CD14-positive monocyte (primary cell): ENCODE measurements around the gene RTF2. TPM values are rescaled to one million over a fixed set of nuclear protein-coding genes. Genes with fewer than 3 reads are reported as not detected.

Experiments
- DNase-seq, 3 donors: peaks; one replicate each; pipeline ENCODE4 v3.0.0-alpha.2; 2011 to 2022
- H2AFZ ChIP-seq: 2 replicates; pipeline ENCODE4 v1.6.0; 2012; ENCODE audit warnings: mild to moderate bottlenecking, low read depth, low read length, inconsistent platforms; ENCODE audit not compliant: insufficient read depth, poor library complexity, severe bottlenecking
- H3K27ac ChIP-seq, 2 donors: 1 replicate in 1 of 2; 2 replicates in 1 of 2; pipeline ENCODE4 v1.5.1; 2012 to 2013; ENCODE audit warnings: low read length in 2 of 2, control low read depth in 1 of 2, inconsistent platforms in 1 of 2, low read depth in 1 of 2, mild to moderate bottlenecking in 1 of 2
- H3K27me3 ChIP-seq, 2 donors: one replicate each; pipeline versions ENCODE4 v1.6.0 to v1.6.1; 2011 to 2013; ENCODE audit warnings: low read length in 2 of 2; ENCODE audit not compliant: control insufficient read depth in 2 of 2, insufficient read depth in 2 of 2
- H3K36me3 ChIP-seq, 2 donors: replicated peaks in 1 of 2; 1 replicate in 1 of 2; 2 replicates in 1 of 2; pipeline versions ENCODE4 v1.5.1 to v1.6.1; 2012 to 2013; ENCODE audit warnings: low read length in 2 of 2, control low read depth in 1 of 2, inconsistent platforms in 1 of 2, mild to moderate bottlenecking in 1 of 2; ENCODE audit not compliant: insufficient read depth in 2 of 2, control insufficient read depth in 1 of 2
- H3K4me1 ChIP-seq, 2 donors: 1 replicate in 1 of 2; 2 replicates in 1 of 2; pipeline versions ENCODE4 v1.5.1 to v1.6.1; 2012 to 2013; ENCODE audit warnings: low read length in 2 of 2, control low read depth in 1 of 2, inconsistent platforms in 1 of 2, mild to moderate bottlenecking in 1 of 2, moderate library complexity in 1 of 2; ENCODE audit not compliant: insufficient read depth in 2 of 2, control insufficient read depth in 1 of 2
- H3K4me2 ChIP-seq: replicated peaks from 2 replicates; pipeline ENCODE3; 2012; ENCODE audit warnings: low read length, moderate library complexity, mild to moderate bottlenecking; ENCODE audit not compliant: poor library complexity, severe bottlenecking; ENCODE audit errors: extremely low read depth
- H3K4me3 ChIP-seq, 3 experiments: fragments of 200-600 bp in 1 of 3; sonication (generic) in 1 of 3; replicated peaks in 1 of 3; 1 replicate in 2 of 3; 2 replicates in 1 of 3; pipeline ENCODE4 v1.5.1; 2011 to 2013; ENCODE audit warnings: low read length in 3 of 3, mild to moderate bottlenecking in 3 of 3, control low read depth in 2 of 3, low read depth in 2 of 3, inconsistent platforms in 1 of 3, moderate library complexity in 1 of 3
- H3K79me2 ChIP-seq: 2 replicates; pipeline ENCODE4 v1.6.0; 2012; ENCODE audit warnings: mild to moderate bottlenecking, control low read depth, inconsistent platforms, low read length, moderate library complexity; ENCODE audit not compliant: insufficient read depth
- H3K9ac ChIP-seq: 2 replicates; pipeline ENCODE4 v1.6.0; 2017; ENCODE audit warnings: low read length, mild to moderate bottlenecking; ENCODE audit not compliant: insufficient read depth, poor library complexity, severe bottlenecking
- H3K9me3 ChIP-seq, 2 donors: replicated peaks in 1 of 2; 1 replicate in 1 of 2; 2 replicates in 1 of 2; pipeline versions ENCODE4 v1.5.1 to v1.6.1; 2012 to 2013; ENCODE audit warnings: low read length in 2 of 2, control low read depth in 1 of 2; ENCODE audit not compliant: control insufficient read depth in 1 of 2, insufficient read depth in 1 of 2
- H4K20me1 ChIP-seq: 2 replicates; pipeline ENCODE4 v1.6.0; 2012; ENCODE audit warnings: mild to moderate bottlenecking, low read length, control low read depth, moderate library complexity; ENCODE audit not compliant: insufficient read depth
- H3K27ac Mint-ChIP-seq, 7 donors: one replicate each; pipeline ENCODE4 v1.8.0; 2020; ENCODE audit warnings: mild to moderate bottlenecking in 7 of 7, mixed read lengths in 7 of 7, moderate library complexity in 6 of 7, inconsistent platforms in 2 of 7
- H3K27me3 Mint-ChIP-seq, 3 donors: one replicate each; pipeline ENCODE4 v1.8.0; 2021 to 2022; ENCODE audit warnings: low read depth in 3 of 3, mild to moderate bottlenecking in 3 of 3, mixed read lengths in 3 of 3, moderate library complexity in 3 of 3, inconsistent platforms in 1 of 3
- H3K36me3 Mint-ChIP-seq, 2 donors: one replicate each; pipeline ENCODE4 v1.8.0; 2020; ENCODE audit warnings: mixed read lengths in 2 of 2, inconsistent platforms in 1 of 2, mild to moderate bottlenecking in 1 of 2
- H3K4me1 Mint-ChIP-seq: one replicate; pipeline ENCODE4 v1.8.0; 2020; ENCODE audit warnings: mild to moderate bottlenecking, mixed read lengths
- H3K4me3 Mint-ChIP-seq, 2 donors: one replicate each; pipeline ENCODE4 v1.8.0; 2020; ENCODE audit warnings: mild to moderate bottlenecking in 2 of 2, mixed read lengths in 2 of 2, moderate library complexity in 1 of 2
- H3K9me3 Mint-ChIP-seq, 7 donors: one replicate each; pipeline ENCODE4 v1.8.0; 2020 to 2022; ENCODE audit warnings: mixed read lengths in 7 of 7, mild to moderate bottlenecking in 6 of 7, moderate library complexity in 6 of 7, inconsistent platforms in 2 of 7
- WGBS: methylation state at CpG from one replicate; pipeline ENCODE4 v1.1.5; 2013; ENCODE audit warnings: missing lambda C conversion rate; ENCODE audit not compliant: insufficient coverage; 5-methylcytosine and 5-hydroxymethylcytosine counted together
- intact Hi-C, 2 donors: fragments of 100-400 bp; cut with micrococcal nuclease; formaldehyde crosslinking; loops; one replicate each; pipeline versions ENCODE4 v1.15.0 to v1.15.1; 2023
- polyA plus RNA-seq, 3 donors: library from polyadenylated mRNA; depleted of rRNA in 1 of 3; unstranded in 2 of 3; stranded (reverse) in 1 of 3; fragments of 300-500 nt in 2 of 3; fragments of >200 nt in 1 of 3; fragmentation: Illumina TruSeq in 2 of 3; gene quantifications; 1 replicate in 2 of 3; 2 replicates in 1 of 3; pipeline ENCODE4 v1.2.3, GENCODE V29; 2012 to 2021
- TF ChIP-seq, protein P1 (sequence below): fragments of 200-600 bp; IDR thresholded peaks from one replicate; pipeline ENCODE4 v1.8.0; 2022; ENCODE audit warnings: antibody characterized with exemption, mild to moderate bottlenecking

RTF2 gene
- polyA plus RNA-seq, 3 donors, result 74.3 to 163 (median 148) TPM

DNA sequence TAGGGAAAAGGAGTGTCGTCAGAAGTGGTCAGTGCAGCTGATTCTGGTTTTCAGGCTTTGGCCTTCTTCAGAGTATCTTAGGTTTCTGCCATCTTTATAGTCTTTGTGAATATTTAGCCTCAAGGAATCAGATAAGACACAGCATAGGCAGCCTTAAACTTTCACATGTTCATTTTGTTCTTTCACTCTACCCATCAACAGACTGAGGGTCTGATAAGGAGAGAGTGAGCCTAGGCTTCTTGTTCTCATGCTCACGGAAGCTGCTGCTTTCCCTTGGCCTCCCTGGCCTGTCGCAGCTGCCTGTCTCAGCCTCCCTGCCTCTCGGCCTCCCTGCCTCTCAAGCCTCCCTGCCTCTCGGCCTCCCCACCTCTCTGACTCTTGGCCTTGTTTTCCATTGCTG lies 20.1 kb downstream of the RTF2 start:
- intact Hi-C loops, result no loop called here
- no peak overlapping the region for H3K4me3 Mint-ChIP-seq
- H3K27ac ChIP-seq, result no peak overlapping the region
- H3K4me3 ChIP-seq, result no peak overlapping the region
- H4K20me1 ChIP-seq, result peaks cover 58% of the 10 kb centered on the region
- H3K36me3 Mint-ChIP-seq, result peaks cover 85 to 93% of the 10 kb centered on the region in 2 donors
- no peak overlapping the region for H3K9ac ChIP-seq
- H3K27me3 Mint-ChIP-seq, result peaks cover 0 to 3% (median 0%) of the 10 kb centered on the region in 3 donors
- H3K4me1 Mint-ChIP-seq, result peaks cover 20% of the 10 kb centered on the region
- H2AFZ ChIP-seq, result no peak overlapping the region
- no peak overlapping the region for H3K4me2 ChIP-seq
- 100% methylated on average over 2 of the region's 5 CpGs for WGBS
- peaks cover 71 to 91% of the 10 kb centered on the region in 2 donors for H3K36me3 ChIP-seq
- H3K4me1 ChIP-seq, result peaks cover 15 to 19% of the 10 kb centered on the region in 2 donors
- no peak for DNase-seq
- peak overlapping the region in 5 of 7 donors; percentile 3 to 76 (median 61) for H3K27ac Mint-ChIP-seq
- TF ChIP-seq, protein P1, sequence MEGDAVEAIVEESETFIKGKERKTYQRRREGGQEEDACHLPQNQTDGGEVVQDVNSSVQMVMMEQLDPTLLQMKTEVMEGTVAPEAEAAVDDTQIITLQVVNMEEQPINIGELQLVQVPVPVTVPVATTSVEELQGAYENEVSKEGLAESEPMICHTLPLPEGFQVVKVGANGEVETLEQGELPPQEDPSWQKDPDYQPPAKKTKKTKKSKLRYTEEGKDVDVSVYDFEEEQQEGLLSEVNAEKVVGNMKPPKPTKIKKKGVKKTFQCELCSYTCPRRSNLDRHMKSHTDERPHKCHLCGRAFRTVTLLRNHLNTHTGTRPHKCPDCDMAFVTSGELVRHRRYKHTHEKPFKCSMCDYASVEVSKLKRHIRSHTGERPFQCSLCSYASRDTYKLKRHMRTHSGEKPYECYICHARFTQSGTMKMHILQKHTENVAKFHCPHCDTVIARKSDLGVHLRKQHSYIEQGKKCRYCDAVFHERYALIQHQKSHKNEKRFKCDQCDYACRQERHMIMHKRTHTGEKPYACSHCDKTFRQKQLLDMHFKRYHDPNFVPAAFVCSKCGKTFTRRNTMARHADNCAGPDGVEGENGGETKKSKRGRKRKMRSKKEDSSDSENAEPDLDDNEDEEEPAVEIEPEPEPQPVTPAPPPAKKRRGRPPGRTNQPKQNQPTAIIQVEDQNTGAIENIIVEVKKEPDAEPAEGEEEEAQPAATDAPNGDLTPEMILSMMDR, result no peak
- no peaks in the 10 kb centered on the region for H3K27me3 ChIP-seq
- H3K9me3 Mint-ChIP-seq, result no peaks in the 10 kb centered on the region
- no peaks in the 10 kb centered on the region for H3K9me3 ChIP-seq
- H3K79me2 ChIP-seq, result peaks cover 12% of the 10 kb centered on the region

DNA sequence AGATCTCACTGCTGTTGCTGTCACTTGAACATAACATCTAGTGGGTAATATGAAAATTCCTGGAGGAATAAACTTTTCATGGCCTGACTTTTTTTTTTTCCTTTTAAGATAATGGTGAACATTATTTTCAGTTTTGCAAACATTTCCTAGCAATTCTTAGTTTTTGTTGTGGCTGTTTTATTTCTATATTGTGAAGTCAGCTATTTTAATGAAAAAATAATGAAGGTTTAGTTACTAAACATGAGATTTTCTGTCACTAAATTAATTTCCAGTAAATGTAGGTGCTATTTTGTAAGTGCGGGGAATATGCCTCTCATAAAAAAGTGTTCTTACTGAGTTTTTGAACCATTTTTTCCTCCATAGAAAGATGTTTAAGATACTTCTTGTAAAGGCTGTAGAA lies 32.7 kb downstream of the RTF2 start:
- H3K4me1 Mint-ChIP-seq, result no peaks in the 10 kb centered on the region

More for the DNA sequence above, 32.7 kb downstream of the RTF2 start:
- H3K4me2 ChIP-seq, result no peak overlapping the region
- H3K4me3 Mint-ChIP-seq, result no peak overlapping the region
- peaks cover 0 to 7% (median 1%) of the 10 kb centered on the region in 7 donors for H3K9me3 Mint-ChIP-seq
- H3K4me1 ChIP-seq, result no peaks in the 10 kb centered on the region
- H3K36me3 ChIP-seq, result peaks cover 31 to 67% of the 10 kb centered on the region in 2 donors
- no peak overlapping the region for H3K4me3 ChIP-seq
- no peak overlapping the region for H3K9ac ChIP-seq
- H3K9me3 ChIP-seq, result no peaks in the 10 kb centered on the region
- no CpG with 5 or more reads among the region's 1 CpG for WGBS
- intact Hi-C loops, result no loop called here
- peaks cover 36 to 79% of the 10 kb centered on the region in 2 donors for H3K36me3 Mint-ChIP-seq
- TF ChIP-seq, protein P1, result no peak
- no peaks in the 10 kb centered on the region for H3K27me3 ChIP-seq
- peaks cover 46% of the 10 kb centered on the region for H4K20me1 ChIP-seq
- no peak overlapping the region for H3K27ac ChIP-seq
- no peak overlapping the region for H2AFZ ChIP-seq
- no peaks in the 10 kb centered on the region for H3K27me3 Mint-ChIP-seq
- no peak overlapping the region for H3K27ac Mint-ChIP-seq
- peaks cover 6% of the 10 kb centered on the region for H3K79me2 ChIP-seq
- DNase-seq, result no peak
